ENCODE measurements around the gene ZSCAN16. TPM values are rescaled to one million over a fixed set of nuclear protein-coding genes. Genes with fewer than 3 reads are reported as not detected.
A peak's percentile ranks its signal among the peaks of the same experiment; 100 is the strongest.
"Not testable (repeated sequence)": the region's sequence is repeated elsewhere in the genome, so short reads cannot be mapped to it uniquely, and the experiment has no call there.

Gene ZSCAN16
- total RNA-seq (1 to 10 TPM; 7.8 to 8.3 TPM), total RNA-seq (10.1 to 15.5 reads per million in 2 donors)

GRCh38 chr6:28124350-28124970, at the start of gene ZSCAN16:
Gene ZSCAN16 (plus strand): TSS chr6:28124609. CDS start chr6:28125444, 835 bp downstream.
- H3K9me3 ChIP-seq (ENCODE audit: control insufficient read depth, low read length, poor library complexity, severe bottlenecking) = no peaks in the 10 kb centered on the region
- peak; percentile 51 to 63 (median 60) for DNase-seq
- Mint-ChIP-seq H3K4me3 (peak within 1 kb of the TSS; percentile 92), H3K27me3 (no peaks in the 10 kb centered on the region), H3K27ac (peak within 1 kb of the TSS; percentile 100), H3K36me3 (ENCODE audit: low read depth) (peaks cover 20% of the 10 kb centered on the region), H3K4me1 (peaks cover 53% of the 10 kb centered on the region)
- peak; percentile 76 for ATAC-seq

GRCh38 chr6:28078050-28078449, 46.4 kb upstream of the ZSCAN16 start:
- Mint-ChIP-seq H3K27ac (peak overlapping the region; percentile 32), H3K4me1 (peaks cover 22% of the 10 kb centered on the region), H3K36me3 (ENCODE audit: low read depth) (peaks cover 4% of the 10 kb centered on the region)

GRCh38 chr6:28078836-28079235, 45.6 kb upstream of the ZSCAN16 start:
- DNase-seq (no peak), ATAC-seq (no peak)
- H3K4me1 Mint-ChIP-seq = peaks cover 22% of the 10 kb centered on the region
- H3K27me3 Mint-ChIP-seq = peaks cover 2% of the 10 kb centered on the region
- H3K9me3 ChIP-seq (ENCODE audit: control insufficient read depth, low read length, poor library complexity, severe bottlenecking) = no peaks in the 10 kb centered on the region
- no peaks in the 10 kb centered on the region for H3K36me3 Mint-ChIP-seq (ENCODE audit: low read depth)
- no peak overlapping the region for H3K27ac Mint-ChIP-seq
- no peak overlapping the region for H3K4me3 Mint-ChIP-seq

More at GRCh38 chr6:28078050-28078449, 46.4 kb upstream of the ZSCAN16 start:
- H3K27me3 Mint-ChIP-seq = peaks cover 9% of the 10 kb centered on the region
- H3K9me3 ChIP-seq (ENCODE audit: control insufficient read depth, low read length, poor library complexity, severe bottlenecking) = no peaks in the 10 kb centered on the region
- no peak overlapping the region for H3K4me3 Mint-ChIP-seq
- ATAC-seq (no peak), DNase-seq (no peak)

- not testable (repeated sequence) for H3K36me3 Mint-ChIP-seq (ENCODE audit: low read depth); H3K9me3 ChIP-seq (ENCODE audit: control insufficient read depth, low read length, poor library complexity, severe bottlenecking); H3K27me3 Mint-ChIP-seq
- DNase-seq (peak in 1 of 3 donors; percentile 27), ATAC-seq (peak; percentile 36)
- peak within 1 kb of the TSS; percentile 90 for H3K4me3 Mint-ChIP-seq
- peak within 1 kb of the TSS; percentile 98 for H3K27ac Mint-ChIP-seq
- H3K4me1 Mint-ChIP-seq = peaks cover 22% of the 10 kb centered on the region
Measured at GRCh38 chr6:28080381-28080630, 44.1 kb upstream of the ZSCAN16 start, which contains the start of gene ZNF165. Gene ZNF165 (plus strand): TSS chr6:28080568. CDS start chr6:28085481, 4,913 bp downstream.

- no peaks in the 10 kb centered on the region for H3K36me3 Mint-ChIP-seq (ENCODE audit: low read depth)
- peak overlapping the region; percentile 90 for H3K4me3 Mint-ChIP-seq
- peak overlapping the region; percentile 98 for H3K27ac Mint-ChIP-seq
- peaks cover 22% of the 10 kb centered on the region for H3K4me1 Mint-ChIP-seq
- ATAC-seq (peak; percentile 79), DNase-seq (peak; percentile 74 to 91 (median 82))
- no peaks in the 10 kb centered on the region for H3K27me3 Mint-ChIP-seq
- H3K9me3 ChIP-seq (ENCODE audit: control insufficient read depth, low read length, poor library complexity, severe bottlenecking) = no peaks in the 10 kb centered on the region
Measured at GRCh38 chr6:28080631-28081485, 43.6 kb upstream of the ZSCAN16 start.

GRCh38 chr6:28081486-28081751, 43.0 kb upstream of the ZSCAN16 start:
- H3K9me3 ChIP-seq (ENCODE audit: control insufficient read depth, low read length, poor library complexity, severe bottlenecking) = no peaks in the 10 kb centered on the region
- H3K27ac Mint-ChIP-seq = peak overlapping the region; percentile 98
- peak; percentile 63 for ATAC-seq

GRCh38 chr6:28082939-28083338, 41.5 kb upstream of the ZSCAN16 start:
- Mint-ChIP-seq H3K36me3 (ENCODE audit: low read depth) (no peaks in the 10 kb centered on the region), H3K27me3 (no peaks in the 10 kb centered on the region), H3K4me3 (peak overlapping the region; percentile 4), H3K27ac (no peak overlapping the region), H3K4me1 (peaks cover 22% of the 10 kb centered on the region)
- DNase-seq = no peak
- no peak for ATAC-seq
- no peaks in the 10 kb centered on the region for H3K9me3 ChIP-seq (ENCODE audit: control insufficient read depth, low read length, poor library complexity, severe bottlenecking)

More at GRCh38 chr6:28081486-28081751, 43.0 kb upstream of the ZSCAN16 start:
- DNase-seq = peak in 2 of 3 donors; percentile 22 to 38
- H3K4me3 Mint-ChIP-seq = peak overlapping the region; percentile 90
- no peaks in the 10 kb centered on the region for H3K36me3 Mint-ChIP-seq (ENCODE audit: low read depth)
- peaks cover 22% of the 10 kb centered on the region for H3K4me1 Mint-ChIP-seq
- no peaks in the 10 kb centered on the region for H3K27me3 Mint-ChIP-seq

GRCh38 chr6:28089054-28089453, 35.4 kb upstream of the ZSCAN16 start:
- Mint-ChIP-seq H3K27me3 (no peaks in the 10 kb centered on the region), H3K4me1 (no peaks in the 10 kb centered on the region), H3K36me3 (ENCODE audit: low read depth) (peaks cover 3% of the 10 kb centered on the region), H3K27ac (no peak overlapping the region), H3K4me3 (no peak overlapping the region)
- no peak for DNase-seq
- no peak for ATAC-seq
- peaks cover 12% of the 10 kb centered on the region for H3K9me3 ChIP-seq (ENCODE audit: control insufficient read depth, low read length, poor library complexity, severe bottlenecking)

GRCh38 chr6:28090917-28091586, 33.4 kb upstream of the ZSCAN16 start:
- DNase-seq = no peak
- Mint-ChIP-seq H3K4me1 (no peaks in the 10 kb centered on the region), H3K27me3 (peaks cover 5% of the 10 kb centered on the region), H3K27ac (no peak overlapping the region), H3K36me3 (ENCODE audit: low read depth) (peaks cover 5% of the 10 kb centered on the region), H3K4me3 (no peak overlapping the region)
- H3K9me3 ChIP-seq (ENCODE audit: control insufficient read depth, low read length, poor library complexity, severe bottlenecking) = peaks cover 12% of the 10 kb centered on the region
- no peak for ATAC-seq

- H3K36me3 Mint-ChIP-seq (ENCODE audit: low read depth); DNase-seq; H3K27ac Mint-ChIP-seq; H3K9me3 ChIP-seq (ENCODE audit: control insufficient read depth, low read length, poor library complexity, severe bottlenecking); ATAC-seq; H3K4me1 Mint-ChIP-seq; H3K4me3 Mint-ChIP-seq: not testable (repeated sequence)
- H3K27me3 Mint-ChIP-seq = peaks cover 19% of the 10 kb centered on the region
Measured at GRCh38 chr6:28102222-28102621, 22.2 kb upstream of the ZSCAN16 start.

GRCh38 chr6:28102699-28103098, 21.7 kb upstream of the ZSCAN16 start:
- not testable (repeated sequence) for H3K36me3 Mint-ChIP-seq (ENCODE audit: low read depth); H3K27ac Mint-ChIP-seq; H3K4me3 Mint-ChIP-seq; H3K4me1 Mint-ChIP-seq; H3K9me3 ChIP-seq (ENCODE audit: control insufficient read depth, low read length, poor library complexity, severe bottlenecking); DNase-seq; ATAC-seq
- peaks cover 14% of the 10 kb centered on the region for H3K27me3 Mint-ChIP-seq

GRCh38 chr6:28104392-28105244, 19.8 kb upstream of the ZSCAN16 start:
- Mint-ChIP-seq H3K27me3 (peaks cover 6% of the 10 kb centered on the region), H3K36me3 (ENCODE audit: low read depth) (peaks cover 4% of the 10 kb centered on the region), H3K4me1 (peaks cover 9% of the 10 kb centered on the region), H3K4me3 (peak overlapping the region; percentile 91), H3K27ac (peak overlapping the region; percentile 85)
- DNase-seq (peak; percentile 67 to 70 (median 69)), ATAC-seq (peak; percentile 99)
- H3K9me3 ChIP-seq (ENCODE audit: control insufficient read depth, low read length, poor library complexity, severe bottlenecking) = no peaks in the 10 kb centered on the region
